Epithelial cell of prostate (primary cell): ENCODE results near the gene TMEM256.

Source experiments
- DNase-seq: peaks from one replicate; pipeline ENCODE4 v3.0.0-alpha.2; 2011; ENCODE audit warnings: low read depth, low spot score
- H3K27ac ChIP-seq: fragments of 450-650 bp; 2 replicates; pipeline ENCODE4 v1.5.1; 2017; ENCODE audit warnings: mild to moderate bottlenecking

Gene TMEM256

GRCh38 chr17:7432296-7432695 lies 28.4 kb upstream of the TMEM256 start:
- no peak for DNase-seq
- no peak overlapping the region for H3K27ac ChIP-seq

GRCh38 chr17:7431231-7431630 lies 27.3 kb upstream of the TMEM256 start:
- H3K27ac ChIP-seq, result no peak overlapping the region
- DNase-seq, result no peak

DNA sequence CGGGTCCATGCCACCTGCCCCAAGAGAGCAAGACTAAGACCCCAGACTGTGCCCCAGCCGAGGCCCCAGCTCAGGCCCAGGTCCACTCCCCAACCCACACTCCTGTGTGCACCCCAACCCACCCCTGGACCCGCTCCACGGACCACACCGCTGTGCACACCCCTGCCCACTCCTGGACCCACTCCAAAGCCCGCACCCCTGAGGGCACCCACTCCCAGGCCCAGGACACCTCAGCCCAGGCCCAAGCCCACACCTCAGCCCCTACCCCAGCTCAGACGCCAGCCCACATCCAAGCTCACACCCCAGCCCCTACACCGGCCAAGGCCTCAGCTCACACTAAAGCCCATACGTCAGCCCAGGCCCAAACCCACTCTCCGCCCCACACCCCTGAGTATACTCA lies 25.8 kb upstream of the TMEM256 start:
- no peak overlapping the region for H3K27ac ChIP-seq

GRCh38 chr17:7428557-7428956 lies 24.7 kb upstream of the TMEM256 start, which contains the start of gene SPEM3:
SPEM3 (plus strand) TSS chr17:7428857; CDS start chr17:7428903, 46 bp downstream.
- no peak within 1 kb of the TSS for H3K27ac ChIP-seq

More for the DNA sequence above, 25.8 kb upstream of the TMEM256 start:
- no peak for DNase-seq

GRCh38 chr17:7427549-7427948 lies 23.7 kb upstream of the TMEM256 start:
- H3K27ac ChIP-seq, result no peak overlapping the region
- no peak for DNase-seq

More at GRCh38 chr17:7428557-7428956, 24.7 kb upstream of the TMEM256 start, which contains the start of gene SPEM3:
- DNase-seq, result no peak

- no peak for DNase-seq
- no peak overlapping the region for H3K27ac ChIP-seq
Observed at GRCh38 chr17:7426896-7427489, 23.1 kb upstream of the TMEM256 start.

- DNase-seq, result no peak
- H3K27ac ChIP-seq, result no peak overlapping the region
Observed at GRCh38 chr17:7426203-7426863, 22.4 kb upstream of the TMEM256 start.

DNA sequence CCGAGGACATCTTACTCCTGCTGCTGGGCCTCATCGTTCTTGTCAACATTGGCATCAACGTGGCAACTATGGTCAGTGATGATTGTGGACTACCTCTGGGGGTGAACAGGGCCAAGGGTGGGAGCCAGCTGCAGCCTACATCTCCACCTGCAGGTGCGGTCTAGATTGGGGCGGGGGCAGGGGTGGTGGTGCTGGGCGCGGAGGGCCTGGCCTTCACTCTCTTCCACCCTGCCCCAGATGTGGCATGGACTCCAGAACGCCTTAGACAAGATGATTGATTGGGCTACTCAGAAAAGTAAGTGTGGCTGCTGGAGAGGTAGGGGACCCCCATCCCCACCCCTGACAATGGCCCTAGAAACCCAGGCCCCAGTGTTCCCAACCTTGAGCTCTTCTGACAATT lies 21.9 kb upstream of the TMEM256 start:
- H3K27ac ChIP-seq, result no peak overlapping the region
- no peak for DNase-seq

GRCh38 chr17:7425316-7425715 lies 21.4 kb upstream of the TMEM256 start, which contains the start of gene SPEM2:
SPEM2 (plus strand) TSS chr17:7425616; CDS start chr17:7425689, 73 bp downstream.
- no peak for DNase-seq

DNA sequence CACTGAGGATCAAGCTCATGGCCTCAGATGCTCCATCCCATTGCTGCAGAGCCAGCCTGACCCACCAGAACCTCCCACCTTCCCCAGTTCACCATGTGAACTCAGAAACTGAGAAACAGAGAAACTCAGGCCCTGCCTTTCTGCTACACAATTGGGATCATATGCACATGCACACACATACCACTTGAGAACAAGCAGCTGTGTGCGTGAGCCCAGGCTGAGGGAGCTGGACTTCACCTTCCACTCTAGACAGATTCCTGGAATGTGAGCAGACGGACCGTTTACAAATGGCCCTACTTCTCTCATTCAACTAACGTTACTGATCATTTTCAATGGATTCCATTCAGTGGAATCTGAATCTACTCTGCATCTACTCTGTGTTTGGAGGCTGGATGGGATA lies 19.8 kb upstream of the TMEM256 start:
- no peak for DNase-seq
- H3K27ac ChIP-seq, result no peak overlapping the region

More at GRCh38 chr17:7425316-7425715, 21.4 kb upstream of the TMEM256 start, which contains the start of gene SPEM2:
- H3K27ac ChIP-seq, result no peak within 1 kb of the TSS

- no peak overlapping the region for H3K27ac ChIP-seq
- DNase-seq, result no peak
Observed at GRCh38 chr17:7421186-7421585, 17.3 kb upstream of the TMEM256 start.

- H3K27ac ChIP-seq, result no peak within 1 kb of the TSS
- no peak for DNase-seq
Observed at GRCh38 chr17:7419819-7420610, 16.1 kb upstream of the TMEM256 start, which contains the start of gene SPEM1. SPEM1 (plus strand) TSS chr17:7420324; CDS start chr17:7420385, 61 bp downstream.

- DNase-seq, result no peak
- no peak overlapping the region for H3K27ac ChIP-seq
Observed at GRCh38 chr17:7418472-7419152, 14.7 kb upstream of the TMEM256 start.

DNA sequence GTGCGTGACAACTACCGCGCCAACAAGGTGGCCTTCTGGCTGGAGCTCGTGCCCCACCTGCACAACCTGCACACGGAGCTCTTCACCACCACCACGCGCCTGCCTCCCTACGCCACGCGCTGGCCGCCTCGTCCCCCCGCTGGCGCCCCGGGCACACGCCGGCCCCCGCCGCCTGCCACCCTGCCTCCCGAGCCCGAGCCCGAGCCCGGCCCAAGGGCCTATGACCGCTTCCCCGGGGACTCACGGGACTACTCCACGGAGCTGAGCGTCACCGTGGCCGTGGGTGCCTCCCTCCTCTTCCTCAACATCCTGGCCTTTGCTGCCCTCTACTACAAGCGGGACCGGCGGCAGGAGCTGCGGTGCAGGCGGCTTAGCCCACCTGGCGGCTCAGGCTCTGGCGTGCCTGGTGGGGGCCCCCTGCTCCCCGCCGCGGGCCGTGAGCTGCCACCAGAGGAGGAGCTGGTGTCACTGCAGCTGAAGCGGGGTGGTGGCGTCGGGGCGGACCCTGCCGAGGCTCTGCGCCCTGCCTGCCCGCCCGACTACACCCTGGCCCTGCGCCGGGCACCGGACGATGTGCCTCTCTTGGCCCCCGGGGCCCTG lies 13.3 kb upstream of the TMEM256 start:
- no peak overlapping the region for H3K27ac ChIP-seq
- no peak for DNase-seq

DNA sequence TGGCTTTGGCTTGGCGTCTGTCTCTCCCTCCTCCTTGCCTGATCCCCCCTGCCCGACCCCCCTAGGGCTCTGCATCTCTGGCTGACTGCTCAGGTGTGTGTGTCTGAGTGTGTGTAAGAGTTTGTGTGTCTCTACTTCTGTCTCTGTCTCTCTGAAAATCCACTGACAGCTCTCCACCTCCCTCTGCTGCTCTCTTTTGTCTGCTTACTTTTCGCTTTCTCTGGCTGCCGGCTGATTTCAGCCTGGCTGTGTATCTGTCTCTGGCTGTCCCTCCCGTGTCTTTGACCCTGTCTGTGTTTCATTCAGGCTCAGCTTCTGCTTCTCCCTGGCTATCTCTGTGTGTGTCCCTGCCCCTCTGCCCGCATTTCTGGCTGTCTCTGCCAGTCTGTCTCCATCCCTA lies 12.4 kb upstream of the TMEM256 start:
- no peak overlapping the region for H3K27ac ChIP-seq
- DNase-seq, result no peak

DNA sequence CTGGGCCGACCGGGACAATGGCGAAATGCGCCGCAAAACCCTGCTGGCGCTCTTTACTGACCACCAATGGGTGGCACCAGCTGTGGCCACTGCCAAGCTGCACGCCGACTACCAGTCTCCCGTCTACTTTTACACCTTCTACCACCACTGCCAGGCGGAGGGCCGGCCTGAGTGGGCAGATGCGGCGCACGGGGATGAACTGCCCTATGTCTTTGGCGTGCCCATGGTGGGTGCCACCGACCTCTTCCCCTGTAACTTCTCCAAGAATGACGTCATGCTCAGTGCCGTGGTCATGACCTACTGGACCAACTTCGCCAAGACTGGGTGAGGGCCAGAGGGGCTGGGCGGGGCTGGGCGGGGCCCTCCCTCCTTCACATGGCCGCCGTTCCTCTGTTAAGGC lies 11.9 kb upstream of the TMEM256 start:
- no peak overlapping the region for H3K27ac ChIP-seq
- DNase-seq, result no peak

- no peak overlapping the region for H3K27ac ChIP-seq
- no peak for DNase-seq
Observed at GRCh38 chr17:7414837-7415236, 10.9 kb upstream of the TMEM256 start.

DNA sequence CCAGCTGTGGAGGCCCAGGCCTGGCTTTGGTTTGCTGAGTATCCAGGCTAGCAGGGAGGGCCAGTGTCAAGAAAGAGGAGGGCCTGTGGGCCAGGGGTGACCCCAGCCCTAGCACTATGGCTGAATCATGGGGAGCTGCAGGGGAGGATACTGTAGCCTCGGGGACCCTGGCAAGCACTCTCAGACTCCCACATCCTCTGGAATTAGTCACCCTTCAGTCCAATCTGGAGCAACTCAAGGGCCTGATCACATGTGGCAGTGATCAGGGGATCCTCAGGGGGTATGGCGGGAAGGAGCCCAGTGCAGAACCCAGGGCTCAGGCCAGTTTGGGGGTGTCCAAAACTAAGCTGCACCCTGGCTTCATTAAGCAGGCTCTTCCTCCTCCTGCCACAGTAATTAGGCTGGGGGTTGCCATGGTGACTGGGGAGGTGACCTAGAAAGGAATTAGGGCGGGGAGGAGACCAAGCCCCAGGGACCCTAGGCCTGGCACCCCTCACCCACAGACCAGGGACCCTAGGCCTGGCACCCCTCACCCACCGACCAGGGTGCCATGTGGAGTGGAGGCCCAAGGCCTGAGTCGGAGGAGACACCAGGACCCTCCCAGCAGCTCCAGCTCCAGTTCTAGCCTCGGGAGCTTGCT lies 9.6 kb upstream of the TMEM256 start:
- DNase-seq, result no peak
- no peak overlapping the region for H3K27ac ChIP-seq

DNA sequence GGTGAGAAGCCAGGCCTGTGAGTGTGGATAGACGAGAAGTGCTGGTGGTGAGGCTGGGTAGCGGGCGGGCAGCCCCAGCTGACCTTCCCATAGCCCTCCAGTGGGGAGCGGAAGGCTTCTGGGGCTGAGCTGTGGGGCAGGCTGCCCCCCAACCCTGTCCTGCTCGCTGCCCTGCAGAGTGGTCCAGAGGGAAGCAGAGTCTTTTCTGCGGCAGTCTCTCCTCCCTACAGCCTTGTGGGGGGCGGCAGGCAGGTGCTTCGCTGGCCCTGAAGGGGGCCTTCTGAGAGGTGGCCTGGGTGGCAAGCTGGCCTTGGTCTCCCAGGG lies 7.5 kb upstream of the TMEM256 start:
- no peak for DNase-seq
- H3K27ac ChIP-seq, result no peak overlapping the region
